IMR-90 (cell line): Measurements from ENCODE around the gene CDH15.

Experiments
- CTCF ChIP-seq: conservative IDR thresholded peaks from 2 replicates; pipeline ENCODE4 v1.5.1; 2012; ENCODE audit warnings: mild to moderate bottlenecking, low read depth, low read length, improper control_type of control experiment
- MXI1 ChIP-seq: IDR thresholded peaks from 2 replicates; pipeline ENCODE4 v1.6.1; 2012; ENCODE audit warnings: low read depth, mild to moderate bottlenecking, low read length, moderate library complexity, borderline replicate concordance

GRCh38 chr16:89134269-89134668, 37.3 kb upstream of the CDH15 start:
- TF ChIP-seq CTCF (no peak), MXI1 (no peak)
